Right cardiac atrium (tissue), 5 donors: ENCODE data around the gene PPIB. TPM values are rescaled to one million over a fixed set of nuclear protein-coding genes. Genes with fewer than 3 reads are reported as not detected.

ENCODE experiments used
- ATAC-seq, 2 donors: fragments of 200-7000 bp; cut with Tn5 transposase; one replicate each; pipeline versions ENCODE4 v1.8.0 to v1.9.1; 2020; ENCODE audit warnings: moderate library complexity in 2 of 2, mild to moderate bottlenecking in 1 of 2
- DNase-seq, 3 donors: peaks; one replicate each; pipeline ENCODE4 v3.0.0-alpha.2; 2020
- H3K27ac ChIP-seq: one replicate; pipeline ENCODE4 v1.5.1; 2013; ENCODE audit warnings: mild to moderate bottlenecking, low read length, control low read depth, moderate library complexity
- H3K27me3 ChIP-seq: one replicate; pipeline ENCODE4 v1.6.1; 2013; ENCODE audit not compliant: control insufficient read depth, insufficient read depth
- H3K4me1 ChIP-seq: one replicate; pipeline ENCODE4 v1.6.1; 2013; ENCODE audit warnings: low read length; ENCODE audit not compliant: control insufficient read depth, insufficient read depth
- H3K4me3 ChIP-seq: one replicate; pipeline ENCODE4 v1.5.1; 2013; ENCODE audit warnings: low read length, control low read depth
- H3K9me3 ChIP-seq: one replicate; pipeline ENCODE4 v1.6.1; 2013; ENCODE audit warnings: low read length; ENCODE audit not compliant: control insufficient read depth
- WGBS: extraction: QIAGEN DNeasy Blood & Tissue Kit; methylation state at CpG from one replicate; pipeline ENCODE4 v1.1.7; 2013; 5-methylcytosine and 5-hydroxymethylcytosine counted together
- intact Hi-C, 4 donors: fragments of 100-400 bp; cut with DNase I; formaldehyde crosslinking; loops; one replicate each; pipeline versions ENCODE4 v1.11.0 to v1.14.0; 2022 to 2023
- polyA plus RNA-seq: library from polyadenylated mRNA; stranded (reverse); fragments of 200-250 nt; gene quantifications from one replicate; pipeline ENCODE4 v1.2.3, GENCODE V29; 2013
- total RNA-seq, 4 donors: library from RNA; stranded (reverse); fragmentation: NEBNext Ultra II Directional; extraction: Animal tissue kit (Norgen Biotek cat#: 25700); gene quantifications; one replicate each; pipeline ENCODE4 v1.2.1, GENCODE V29; 2021
- donor health status: healthy with polysubstance abuse.
- donor health status: DM: no; HTN: yes; CAD: no.
- donor health status: DM: no; HTN: no; CAD: no.
- donor health status: DM: no; HTN: yes; CAD: no; lungs with severe emphysema.
- donor health status: DM: yes; HTN: yes; CAD: no.

PPIB gene
- total and polyA plus RNA-seq, 5 donors, result 131 to 263 (median 191) TPM

DNA sequence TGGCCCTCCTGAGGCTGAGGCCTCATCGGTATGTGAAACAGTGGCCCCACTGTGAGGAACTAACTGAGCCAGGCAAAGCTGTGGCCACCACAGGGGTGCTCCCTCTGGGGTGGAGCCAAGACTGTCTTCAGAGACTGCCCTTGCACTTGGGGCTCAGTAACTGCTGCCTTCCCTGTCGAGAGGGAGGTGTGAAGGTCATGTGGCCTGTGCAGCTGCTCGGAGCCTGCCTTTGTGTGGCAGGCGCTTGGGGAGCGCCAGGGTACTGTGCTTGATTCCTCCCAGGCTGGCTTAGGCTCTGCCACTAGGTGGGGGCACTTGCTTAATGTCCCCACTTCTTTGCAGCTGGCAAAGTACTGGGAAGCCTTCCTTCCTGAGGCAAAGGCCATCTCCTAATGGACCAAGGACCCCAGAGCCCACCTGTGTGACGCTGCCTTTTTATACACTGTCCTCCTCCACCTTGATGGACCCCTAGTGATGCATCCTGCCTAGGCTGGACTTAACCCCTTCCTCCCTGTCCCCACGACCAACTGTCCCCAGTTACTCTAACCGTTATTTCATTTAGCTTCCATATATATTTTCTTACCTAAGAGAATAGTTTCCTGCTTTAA is 25.5 kb downstream of the PPIB start:
- no peaks in the 10 kb centered on the region for H3K9me3 ChIP-seq
- H3K4me1 ChIP-seq, result peaks cover 6% of the 10 kb centered on the region
- peak overlapping the region; percentile 73 for H3K27ac ChIP-seq
- 69% methylated on average over 8 of the region's 8 CpGs for WGBS
- no peaks in the 10 kb centered on the region for H3K27me3 ChIP-seq
- intact Hi-C loops, result no loop called here
- DNase-seq, result peak in 1 of 3 donors; percentile 56
- H3K4me3 ChIP-seq, result no peak overlapping the region
- ATAC-seq, result peak; percentile 52 to 72

DNA sequence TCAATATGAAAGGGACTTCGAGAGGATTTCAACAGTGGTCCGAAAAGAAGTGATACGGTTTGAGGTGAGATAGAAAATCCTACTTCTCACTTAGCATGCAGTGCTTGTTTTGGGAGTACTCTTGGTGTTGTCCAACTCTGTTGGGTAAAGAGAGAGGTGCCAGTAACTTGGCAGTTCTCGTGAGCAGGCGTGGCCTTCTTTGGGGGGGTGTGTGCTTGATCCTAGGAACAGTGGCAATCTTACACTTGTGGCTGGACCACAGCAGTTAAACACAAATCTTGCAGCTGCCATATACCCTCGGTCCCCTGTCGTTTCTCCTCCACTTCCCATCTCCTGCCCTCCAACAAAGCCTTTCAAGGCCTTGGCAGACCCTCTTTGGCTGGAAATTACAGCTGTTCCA is 26.5 kb downstream of the PPIB start:
- intact Hi-C loops, result no loop called here
- DNase-seq, result no peak
- WGBS, result 85% methylated on average over 7 of the region's 7 CpGs

DNA sequence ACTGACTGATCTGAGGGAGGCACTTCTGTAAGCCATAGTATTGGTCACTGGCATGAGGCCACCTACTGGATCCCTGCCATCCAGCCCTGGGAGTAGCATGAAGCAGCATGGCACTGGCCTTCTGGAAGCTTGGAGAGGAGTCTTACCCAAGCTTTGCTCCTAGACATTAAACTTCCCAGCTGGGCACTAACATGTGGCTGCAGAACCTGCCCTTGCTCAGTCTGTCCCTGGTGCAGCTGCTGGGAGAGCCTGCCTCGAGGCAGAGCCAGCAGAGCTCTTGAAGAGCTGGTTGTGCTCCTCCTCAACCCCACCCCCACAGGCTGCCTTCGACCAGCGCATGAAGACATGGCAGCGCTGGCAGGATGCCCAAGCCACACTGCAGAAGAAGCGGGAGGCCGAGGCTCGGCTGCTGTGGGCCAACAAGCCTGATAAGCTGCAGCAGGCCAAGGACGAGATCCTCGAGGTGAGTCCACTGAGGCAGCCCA is 28.4 kb downstream of the PPIB start:
- intact Hi-C loops, result no loop called here
- Histone ChIP-seq H3K27me3 (no peaks in the 10 kb centered on the region), H3K9me3 (no peaks in the 10 kb centered on the region), H3K4me3 (no peak overlapping the region), H3K27ac (peak overlapping the region; percentile 54), H3K4me1 (peaks cover 8% of the 10 kb centered on the region)
- DNase-seq, result peak; percentile 41 to 80 (median 78)
- 56% methylated on average over 9 of the region's 9 CpGs for WGBS
- peak; percentile 16 to 22 for ATAC-seq

More for the DNA sequence above, 26.5 kb downstream of the PPIB start:
- no peaks in the 10 kb centered on the region for H3K27me3 ChIP-seq
- H3K27ac ChIP-seq, result peak overlapping the region; percentile 12
- no peak for ATAC-seq
- H3K4me3 ChIP-seq, result no peak overlapping the region
- H3K9me3 ChIP-seq, result no peaks in the 10 kb centered on the region
- H3K4me1 ChIP-seq, result peaks cover 8% of the 10 kb centered on the region

DNA sequence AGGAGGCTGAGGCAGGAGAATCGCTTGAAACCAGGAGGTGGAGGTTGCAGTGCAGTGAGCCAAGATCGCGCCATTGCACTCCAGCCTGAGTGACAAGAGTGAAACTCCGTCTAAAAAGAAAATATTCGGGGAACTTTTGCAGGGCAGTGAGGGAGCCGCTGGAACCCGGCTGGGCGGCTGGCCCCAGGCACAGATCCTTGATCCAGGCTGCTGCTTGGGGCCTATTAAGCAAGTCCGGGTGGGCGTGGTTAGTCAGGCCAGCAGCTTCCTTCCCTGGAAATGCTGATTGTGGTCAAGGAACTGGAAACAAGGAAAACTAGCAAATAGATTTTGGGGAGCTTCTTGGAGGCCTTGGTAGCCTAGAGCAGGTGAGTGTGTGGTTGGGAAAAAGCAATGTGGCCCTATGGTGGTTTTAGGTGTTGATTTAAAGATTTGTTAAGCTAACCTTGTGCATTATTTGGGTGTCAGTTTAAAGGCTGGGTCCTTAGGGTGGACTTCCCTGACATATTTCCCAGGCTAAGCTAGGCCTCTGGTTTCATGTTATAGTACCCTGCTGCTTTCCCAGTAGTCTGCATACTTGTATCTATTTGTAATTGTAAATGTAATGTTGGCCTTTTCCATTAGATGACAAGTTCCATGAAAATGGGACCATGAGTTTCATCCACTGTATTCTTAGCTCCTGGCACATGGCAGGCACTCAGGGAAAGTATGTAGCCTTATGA is 29.0 kb downstream of the PPIB start:
- Histone ChIP-seq H3K4me1 (peaks cover 8% of the 10 kb centered on the region), H3K27me3 (no peaks in the 10 kb centered on the region), H3K9me3 (no peaks in the 10 kb centered on the region), H3K27ac (peak overlapping the region; percentile 54), H3K4me3 (no peak overlapping the region)
- ATAC-seq, result no peak
- 90% methylated on average over 10 of the region's 10 CpGs for WGBS
- DNase-seq, result peak in 1 of 3 donors; percentile 64
- intact Hi-C loops, result no loop called here

DNA sequence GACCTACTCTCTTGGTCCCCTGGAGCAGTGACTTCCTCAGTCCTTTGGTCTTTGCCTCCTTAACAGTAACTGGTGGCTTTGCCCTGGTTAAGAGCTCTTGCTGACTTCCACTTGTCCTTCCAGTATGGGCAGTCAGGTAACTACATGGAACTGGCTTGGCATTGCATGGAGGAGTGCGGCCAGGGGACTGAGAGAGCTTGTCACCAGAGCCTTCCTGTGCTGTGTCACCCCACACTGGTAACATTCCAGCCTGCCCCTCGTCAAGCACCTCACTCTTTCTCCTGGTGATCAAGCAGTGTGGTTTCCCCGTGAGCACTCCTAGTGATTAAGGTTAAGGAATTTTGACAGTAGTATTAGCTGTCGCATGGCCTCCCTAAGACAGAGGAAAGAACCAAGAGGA is 30.6 kb downstream of the PPIB start:
- Histone ChIP-seq H3K27me3 (no peaks in the 10 kb centered on the region), H3K4me3 (no peak overlapping the region), H3K27ac (peak overlapping the region; percentile 20), H3K9me3 (no peaks in the 10 kb centered on the region), H3K4me1 (peaks cover 8% of the 10 kb centered on the region)
- intact Hi-C loops, result no loop called here
- 84% methylated on average over 4 of the region's 4 CpGs for WGBS
- no peak for ATAC-seq
- no peak for DNase-seq

DNA sequence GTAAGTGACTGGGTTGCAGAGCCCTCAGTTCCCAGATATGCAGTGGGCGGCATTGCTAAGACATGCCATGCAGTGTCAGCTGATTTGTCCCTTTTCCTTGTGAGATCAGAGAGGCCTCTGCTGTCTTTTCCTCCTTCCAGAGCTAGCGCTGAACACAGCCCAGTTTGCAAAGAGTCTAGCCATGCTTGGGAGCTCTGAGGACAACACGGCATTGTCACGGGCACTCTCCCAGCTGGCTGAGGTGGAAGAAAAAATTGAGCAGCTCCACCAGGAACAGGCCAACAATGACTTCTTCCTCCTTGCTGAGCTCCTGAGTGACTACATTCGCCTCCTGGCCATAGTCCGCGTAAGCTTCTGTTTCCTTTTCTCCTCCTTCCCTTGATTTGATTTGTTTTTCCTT is 31.3 kb downstream of the PPIB start:
- WGBS, result 85% methylated on average over 7 of the region's 7 CpGs
- no peaks in the 10 kb centered on the region for H3K27me3 ChIP-seq
- peaks cover 8% of the 10 kb centered on the region for H3K4me1 ChIP-seq
- peak overlapping the region; percentile 8 for H3K27ac ChIP-seq
- intact Hi-C loops, result no loop called here
- H3K9me3 ChIP-seq, result no peaks in the 10 kb centered on the region
- H3K4me3 ChIP-seq, result no peak overlapping the region
- peak in 1 of 2 donors; percentile 30 for ATAC-seq
- DNase-seq, result no peak

DNA sequence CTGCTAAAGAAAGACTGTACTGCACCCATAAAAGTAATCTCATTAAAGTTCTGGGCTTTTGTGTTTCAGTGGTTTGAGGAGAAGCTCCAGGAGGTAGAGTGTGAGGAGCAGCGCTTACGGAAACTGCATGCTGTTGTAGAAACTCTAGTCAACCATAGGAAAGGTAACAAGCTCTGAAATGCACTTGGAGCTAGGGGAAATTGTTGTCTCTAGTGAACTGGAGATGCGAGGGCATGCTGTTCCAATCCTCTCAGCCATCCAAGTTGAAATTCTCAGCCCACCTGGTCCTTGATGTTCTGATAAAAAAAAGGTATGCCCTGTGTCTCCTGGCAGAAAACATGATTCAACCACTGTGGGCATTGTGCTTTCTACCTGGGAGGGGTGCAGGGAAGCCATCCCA is 32.7 kb downstream of the PPIB start:
- Histone ChIP-seq H3K4me1 (peaks cover 8% of the 10 kb centered on the region), H3K9me3 (no peaks in the 10 kb centered on the region), H3K4me3 (no peak overlapping the region), H3K27me3 (no peaks in the 10 kb centered on the region), H3K27ac (no peak overlapping the region)
- ATAC-seq (no peak), DNase-seq (no peak)
- intact Hi-C loops, result no loop called here
- WGBS, result 97% methylated on average over 3 of the region's 3 CpGs

DNA sequence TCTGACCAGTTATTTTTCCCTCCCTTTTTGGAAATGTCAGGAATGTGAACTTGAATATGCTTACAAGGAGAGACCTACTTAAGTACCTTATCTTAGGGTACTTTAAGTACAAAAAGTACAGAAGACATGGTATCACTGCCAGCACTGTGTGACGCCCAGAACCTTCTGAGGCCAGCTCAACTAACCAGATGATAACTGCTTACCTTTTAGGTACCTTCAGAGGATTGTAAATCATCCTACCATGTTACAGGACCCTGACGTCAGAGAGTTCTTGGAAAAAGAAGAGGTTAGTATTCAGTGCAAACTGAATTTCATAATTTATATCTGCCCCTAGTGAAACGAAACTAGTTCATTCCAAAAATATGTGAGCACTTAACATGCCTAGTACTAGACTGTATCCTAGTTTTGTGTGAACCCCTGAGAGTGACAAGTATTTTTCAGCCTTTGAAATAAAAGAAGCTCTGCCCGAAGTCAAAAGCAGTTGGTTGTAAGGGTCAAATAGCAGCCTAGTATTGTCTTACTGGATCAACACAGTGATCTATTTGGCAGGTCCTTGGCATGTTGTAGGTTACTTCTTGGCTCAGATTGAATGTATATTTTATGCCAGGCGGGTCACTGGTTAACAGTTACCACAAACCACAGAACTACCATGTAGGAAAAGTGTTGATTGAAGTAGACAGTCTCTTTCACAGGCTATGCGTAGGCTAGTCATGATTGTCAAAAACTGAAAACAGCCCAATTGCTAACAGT is 35.1 kb downstream of the PPIB start:
- peaks cover 3% of the 10 kb centered on the region for H3K4me1 ChIP-seq
- H3K27ac ChIP-seq, result no peak overlapping the region
- ATAC-seq (no peak), DNase-seq (no peak)
- H3K9me3 ChIP-seq, result no peaks in the 10 kb centered on the region
- WGBS, result 78% methylated on average over 6 of the region's 6 CpGs
- H3K27me3 ChIP-seq, result no peaks in the 10 kb centered on the region
- intact Hi-C loops, result no loop called here
- no peak overlapping the region for H3K4me3 ChIP-seq

DNA sequence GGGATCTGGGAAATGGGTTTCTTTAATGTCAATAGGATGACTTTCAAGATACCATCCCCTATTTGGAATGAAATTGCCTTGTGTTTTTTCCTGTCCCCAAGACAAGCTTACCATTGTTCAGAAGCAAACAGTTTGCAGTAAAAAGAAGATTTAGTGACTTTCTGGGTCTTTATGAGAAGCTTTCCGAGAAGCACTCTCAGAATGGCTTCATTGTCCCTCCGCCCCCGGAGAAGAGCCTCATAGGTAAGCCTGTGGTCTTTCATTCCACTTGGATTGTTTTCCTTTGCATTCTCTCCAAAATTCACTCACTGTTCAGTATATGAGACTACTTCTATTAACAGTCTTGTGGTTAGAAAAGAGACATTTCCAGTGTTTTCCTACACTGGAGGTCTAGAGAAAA is 36.8 kb downstream of the PPIB start:
- no peak overlapping the region for H3K27ac ChIP-seq
- ATAC-seq, result no peak
- no peak overlapping the region for H3K4me3 ChIP-seq
- WGBS, result 81% methylated on average over 3 of the region's 3 CpGs
- DNase-seq, result no peak
- no peaks in the 10 kb centered on the region for H3K27me3 ChIP-seq
- H3K9me3 ChIP-seq, result no peaks in the 10 kb centered on the region
- intact Hi-C loops, result no loop called here
- H3K4me1 ChIP-seq, result no peaks in the 10 kb centered on the region

DNA sequence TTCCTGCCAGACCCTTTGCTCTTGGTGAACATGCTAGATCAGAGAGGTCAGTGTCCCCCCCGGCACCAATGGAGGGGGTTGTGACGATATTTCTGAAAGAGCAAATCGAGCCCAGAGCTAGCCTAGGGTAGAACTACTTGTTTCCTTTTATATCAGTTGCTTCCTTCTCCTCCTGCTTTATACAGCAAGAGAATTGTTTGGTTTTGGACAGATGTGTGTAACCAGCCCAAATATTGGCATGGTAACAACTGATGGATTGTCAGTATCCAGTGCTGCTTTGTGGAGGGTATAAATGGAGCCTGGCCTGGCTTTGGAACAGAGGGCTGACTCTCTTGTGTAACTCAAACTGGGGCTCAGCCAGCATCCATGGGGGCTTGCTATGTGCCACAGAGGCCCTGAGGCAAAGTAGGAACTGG is 39.9 kb downstream of the PPIB start:
- 86% methylated on average over 3 of the region's 3 CpGs for WGBS
- no peak overlapping the region for H3K27ac ChIP-seq
- ATAC-seq (peak; percentile 31 to 61), DNase-seq (no peak)
- no peak overlapping the region for H3K4me3 ChIP-seq
- no peaks in the 10 kb centered on the region for H3K9me3 ChIP-seq
- no peaks in the 10 kb centered on the region for H3K27me3 ChIP-seq
- no peaks in the 10 kb centered on the region for H3K4me1 ChIP-seq
- intact Hi-C loops, result no loop called here

DNA sequence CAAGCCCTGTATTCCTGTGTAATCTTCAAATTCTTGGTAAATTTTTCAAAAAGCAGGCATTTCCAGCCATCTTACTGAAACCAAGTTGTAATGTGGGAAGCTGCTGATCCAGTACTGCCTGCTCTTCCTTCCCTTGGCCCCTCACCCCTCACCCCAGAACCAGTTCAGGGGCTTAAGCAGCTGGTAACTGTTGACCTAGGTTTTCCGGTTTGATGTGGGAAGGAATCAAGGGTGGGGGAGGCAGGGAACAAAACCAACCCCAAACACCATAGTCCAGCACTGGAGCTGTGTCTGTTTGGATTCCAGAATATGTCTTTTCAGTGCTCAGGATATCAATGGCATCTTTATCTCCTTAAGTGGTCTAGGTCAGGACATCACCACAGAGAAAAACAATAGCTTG is 40.4 kb downstream of the PPIB start:
- no peak for DNase-seq
- Histone ChIP-seq H3K4me3 (no peak overlapping the region), H3K27ac (no peak overlapping the region), H3K27me3 (no peaks in the 10 kb centered on the region), H3K4me1 (no peaks in the 10 kb centered on the region), H3K9me3 (no peaks in the 10 kb centered on the region)
- intact Hi-C loops, result no loop called here
- ATAC-seq, result no peak
- 82% methylated on average over 1 of the region's 1 CpG for WGBS
